A673 (cell line): Measurements from ENCODE around the gene PGP. TPM values are rescaled to one million over a fixed set of nuclear protein-coding genes. Genes with fewer than 3 reads are reported as not detected.

ENCODE experiments used
- BruUV-seq: library from RNA; stranded (reverse); fragments of 400-500 nt; replicated peaks from 2 replicates; lab custom pipeline; 2021; lab: Mats Ljungman, UMichigan
- CTCF ChIA-PET: fragments of 300-600 bp; sonication (Branson Sonifier 250); formaldehyde crosslinking; loops from one replicate; lab custom pipeline; 2022; ENCODE audit warnings: antibody characterized with exemption; lab: Charles Lee
- POLR2A ChIA-PET: fragments of 300-600 bp; sonication (Branson Sonifier 250); formaldehyde crosslinking; loops from one replicate; lab custom pipeline; 2022; ENCODE audit warnings: antibody characterized with exemption; ENCODE audit not compliant: low non-redundant PET; lab: Charles Lee
- DNase-seq: peaks from one replicate; pipeline ENCODE4 v3.0.0-alpha.2; 2015; ENCODE audit warnings: low spot score
- H3K27ac ChIP-seq: fragments of 200-600 bp; sonication (generic); 2 replicates; pipeline ENCODE4 v1.5.1; 2016; ENCODE audit warnings: mixed run types, low read depth, mild to moderate bottlenecking, mixed read lengths, antibody characterized with exemption, low read length; ENCODE audit not compliant: poor library complexity, severe bottlenecking
- H3K27me3 ChIP-seq: fragments of 200-600 bp; sonication (generic); replicated peaks from 2 replicates; pipeline ENCODE4 v1.6.1; 2017; ENCODE audit warnings: mixed run types, low read depth, mild to moderate bottlenecking, mixed read lengths, antibody characterized with exemption, low read length; ENCODE audit not compliant: insufficient read depth, poor library complexity
- H3K36me3 ChIP-seq: fragments of 200-600 bp; sonication (generic); 2 replicates; pipeline ENCODE4 v1.6.1; 2016; ENCODE audit warnings: mixed run types, mild to moderate bottlenecking, mixed read lengths, antibody characterized with exemption, low read length; ENCODE audit not compliant: insufficient read depth, poor library complexity, severe bottlenecking
- H3K4me1 ChIP-seq: fragments of 200-600 bp; sonication (generic); 2 replicates; pipeline ENCODE4 v1.6.1; 2017; ENCODE audit warnings: mixed run types, mild to moderate bottlenecking, mixed read lengths, antibody characterized with exemption, low read length; ENCODE audit not compliant: insufficient read depth, poor library complexity, severe bottlenecking
- H3K4me3 ChIP-seq: fragments of 200-600 bp; sonication (generic); 2 replicates; pipeline ENCODE4 v1.5.1; 2016; ENCODE audit warnings: low read depth, mixed run types, mild to moderate bottlenecking, mixed read lengths, low read length; ENCODE audit not compliant: poor library complexity, severe bottlenecking
- H3K9me3 ChIP-seq: fragments of 200-600 bp; sonication (generic); 2 replicates; pipeline ENCODE4 v1.6.1; 2016; ENCODE audit warnings: mixed run types, low read depth, mild to moderate bottlenecking, mixed read lengths, antibody characterized with exemption, low read length; ENCODE audit not compliant: poor library complexity, severe bottlenecking
- EZH2 ChIP-seq: fragments of 200-600 bp; sonication (generic); IDR thresholded peaks from 2 replicates; pipeline ENCODE4 v1.6.1; 2017; ENCODE audit warnings: borderline replicate concordance, low read depth, mild to moderate bottlenecking, mixed read lengths, antibody characterized with exemption, low read length; ENCODE audit not compliant: poor library complexity, severe bottlenecking
- intact Hi-C: fragments of 100-400 bp; cut with micrococcal nuclease; formaldehyde crosslinking; loops from one replicate; pipeline ENCODE4 v1.10.0; 2022; ENCODE audit not compliant: unreplicated experiment
- total RNA-seq: library from RNA; stranded (reverse); gene quantifications from 2 replicates; pipeline ENCODE4 v1.2.3, GENCODE V29; 2021
- TF ChIP-seq, protein P1 (sequence below): fragments of 300-800, 200-600 bp; sonication (generic); conservative IDR thresholded peaks from 2 replicates; pipeline ENCODE4 v1.5.1; 2017; ENCODE audit warnings: low read depth, mild to moderate bottlenecking, antibody characterized with exemption, low read length, moderate library complexity, mixed read lengths

The PGP gene
- total RNA-seq, 1 experiment from 2014 or later = 26.5 TPM

- no TSS peak for BruUV-seq
- POLR2A ChIA-PET = interaction anchor here (0.5 to 0.6 kb wide), 2 partner anchors 179 to 211 kb away, joined by 3 to 4 read pairs; no protein-coding TSS in a partner anchor
- Histone ChIP-seq H3K27ac (peak overlapping the region; percentile 64), H3K36me3 (peaks cover 6% of the 10 kb centered on the region), H3K4me3 (peak overlapping the region; percentile 91), H3K4me1 (peaks cover 11% of the 10 kb centered on the region), H3K9me3 (no peaks in the 10 kb centered on the region), H3K27me3 (no peaks in the 10 kb centered on the region)
- TF ChIP-seq, protein P1, sequence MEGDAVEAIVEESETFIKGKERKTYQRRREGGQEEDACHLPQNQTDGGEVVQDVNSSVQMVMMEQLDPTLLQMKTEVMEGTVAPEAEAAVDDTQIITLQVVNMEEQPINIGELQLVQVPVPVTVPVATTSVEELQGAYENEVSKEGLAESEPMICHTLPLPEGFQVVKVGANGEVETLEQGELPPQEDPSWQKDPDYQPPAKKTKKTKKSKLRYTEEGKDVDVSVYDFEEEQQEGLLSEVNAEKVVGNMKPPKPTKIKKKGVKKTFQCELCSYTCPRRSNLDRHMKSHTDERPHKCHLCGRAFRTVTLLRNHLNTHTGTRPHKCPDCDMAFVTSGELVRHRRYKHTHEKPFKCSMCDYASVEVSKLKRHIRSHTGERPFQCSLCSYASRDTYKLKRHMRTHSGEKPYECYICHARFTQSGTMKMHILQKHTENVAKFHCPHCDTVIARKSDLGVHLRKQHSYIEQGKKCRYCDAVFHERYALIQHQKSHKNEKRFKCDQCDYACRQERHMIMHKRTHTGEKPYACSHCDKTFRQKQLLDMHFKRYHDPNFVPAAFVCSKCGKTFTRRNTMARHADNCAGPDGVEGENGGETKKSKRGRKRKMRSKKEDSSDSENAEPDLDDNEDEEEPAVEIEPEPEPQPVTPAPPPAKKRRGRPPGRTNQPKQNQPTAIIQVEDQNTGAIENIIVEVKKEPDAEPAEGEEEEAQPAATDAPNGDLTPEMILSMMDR = no peak
- TF ChIP-seq EZH2 = no peak
- CTCF ChIA-PET = no interaction called here
- intact Hi-C loops = loop anchor here (10.0 kb wide), 1 partner anchor 209 kb away; the partner anchor contains the start of gene ZNF598
- peak; percentile 40 for DNase-seq
These were observed 572 bp downstream of the PGP start for GRCh38 chr16:2213817-2214718.

- H3K4me3 ChIP-seq = peak overlapping the region; percentile 91
- POLR2A ChIA-PET = no interaction called here
- BruUV-seq = TSS peak; percentile 56
These were observed 2.0 kb downstream of the PGP start for GRCh38 chr16:2212362-2213324.

More at GRCh38 chr16:2212362-2213324, 2.0 kb downstream of the PGP start:
- no peak for TF ChIP-seq EZH2
- TF ChIP-seq, protein P1 = no peak
- peaks cover 20% of the 10 kb centered on the region for H3K36me3 ChIP-seq
- no peak for DNase-seq
- intact Hi-C loops = loop anchor here (10.0 kb wide), 1 partner anchor 208 kb away; the partner anchor contains the start of gene ZNF598
- no peaks in the 10 kb centered on the region for H3K9me3 ChIP-seq
- H3K27ac ChIP-seq = no peak overlapping the region
- CTCF ChIA-PET = no interaction called here
- H3K27me3 ChIP-seq = no peaks in the 10 kb centered on the region
- H3K4me1 ChIP-seq = peaks cover 11% of the 10 kb centered on the region
